ENCODE data around the gene UCHL5. TPM values are rescaled to one million over a fixed set of nuclear protein-coding genes. Genes with fewer than 3 reads are reported as not detected.

Gene UCHL5
- total and polyA plus RNA-seq, 2 of the 13 experiments (the other 11 are each of a cell fraction or from before 2014, with no cell fraction given), result 18.2 to 44.1 TPM

- TF ChIP-seq ZNF235 (CRISPR knock-in tag; IDR thresholded peaks at IDR 0.05; ENCODE audit: borderline replicate concordance) (no peak), ZBTB8A (CRISPR knock-in tag; IDR thresholded peaks at IDR 0.05; ENCODE audit: borderline replicate concordance, low read depth) (no peak), CHD4 (IDR thresholded peaks at IDR 0.05; ENCODE audit: borderline replicate concordance, low read length) (no peak), TAF1 (CRISPR knock-in tag; IDR thresholded peaks at IDR 0.05) (peak; percentile 80), TRAFD1 (CRISPR knock-in tag; IDR thresholded peaks at IDR 0.05; ENCODE audit: borderline replicate concordance) (no peak), ZNF598 (CRISPR knock-in tag; IDR thresholded peaks at IDR 0.05; ENCODE audit: borderline replicate concordance) (0 out of 2 replicates have a peak, but pooled peaks have one; percentile 45), DNMT3B (CRISPR knock-in tag; conservative IDR thresholded peaks at IDR 0.05) (no peak), KDM4B (CRISPR knock-in tag; IDR thresholded peaks at IDR 0.05) (peak; percentile 85; the same call in 1 of the 2 replicates), ERF (CRISPR knock-in tag; IDR thresholded peaks at IDR 0.05) (peak; percentile 98), ZHX2 (IDR thresholded peaks at IDR 0.05; ENCODE audit: low read depth) (peak; percentile 81), ZHX2 (CRISPR knock-in tag; IDR thresholded peaks at IDR 0.05; ENCODE audit: borderline replicate concordance) (no peak), RORA (CRISPR knock-in tag; IDR thresholded peaks at IDR 0.05) (no peak), ISL2 (CRISPR knock-in tag; IDR thresholded peaks at IDR 0.05) (peak; percentile 88), ZKSCAN5 (CRISPR knock-in tag; IDR thresholded peaks at IDR 0.05) (0 out of 2 replicates have a peak, but pooled peaks have one; percentile 25), ZNF142 (CRISPR knock-in tag; IDR thresholded peaks at IDR 0.05) (peak; percentile 28; the same call in 1 of the 2 replicates)
Observed at GRCh38 chr1:193059282-193060114, at the start of gene UCHL5, which contains the start of gene RO60 (continued).

Data from HepG2 (cell line).